Measurements from ENCODE around the gene ENTPD1. TPM values are rescaled to one million over a fixed set of nuclear protein-coding genes. Genes with fewer than 3 reads are reported as not detected.
"Not testable (repeated sequence)": the region's sequence is repeated elsewhere in the genome, so short reads cannot be mapped to it uniquely, and the experiment has no call there.

The ENTPD1 gene
- total RNA-seq, 2 donors from 2014 or later: 0.53 to 12.9 TPM

- H3K4me1 Mint-ChIP-seq (ENCODE audit: low read depth); H3K27ac Mint-ChIP-seq; DNase-seq; H3K27me3 Mint-ChIP-seq (ENCODE audit: low read depth); ATAC-seq (replicated peaks in 1 of 2); H3K9me3 Mint-ChIP-seq; H3K4me3 Mint-ChIP-seq: not testable (repeated sequence)
- peaks cover 11 to 30% of the 10 kb centered on the region in 2 donors for H3K36me3 Mint-ChIP-seq (ENCODE audit: insufficient read depth in 2 of 2)
Observed at GRCh38 chr10:95874783-95875182, 118.8 kb downstream of the ENTPD1 start.

- no peaks in the 10 kb centered on the region for H3K9me3 Mint-ChIP-seq
- H3K27ac Mint-ChIP-seq: no peak overlapping the region
- DNase-seq (no peak), ATAC-seq (replicated peaks in 1 of 2) (no peak)
- no peaks in the 10 kb centered on the region for H3K27me3 Mint-ChIP-seq (ENCODE audit: low read depth)
- peaks cover 11 to 27% of the 10 kb centered on the region in 2 donors for H3K36me3 Mint-ChIP-seq (ENCODE audit: insufficient read depth in 2 of 2)
- H3K4me1 Mint-ChIP-seq (ENCODE audit: low read depth): no peaks in the 10 kb centered on the region
- no peak overlapping the region for H3K4me3 Mint-ChIP-seq
Observed at GRCh38 chr10:95876756-95877155, 120.8 kb downstream of the ENTPD1 start.

GRCh38 chr10:95877881-95878280 is 121.9 kb downstream of the ENTPD1 start:
- Mint-ChIP-seq H3K27ac (no peak overlapping the region), H3K4me3 (no peak overlapping the region), H3K27me3 (ENCODE audit: low read depth) (no peaks in the 10 kb centered on the region), H3K36me3 (ENCODE audit: insufficient read depth in 2 of 2) (peaks cover 11 to 20% of the 10 kb centered on the region in 2 donors), H3K4me1 (ENCODE audit: low read depth) (no peaks in the 10 kb centered on the region), H3K9me3 (no peaks in the 10 kb centered on the region)
- no peak for DNase-seq
- ATAC-seq (replicated peaks in 1 of 2): no peak

GRCh38 chr10:95880704-95881103 is 124.7 kb downstream of the ENTPD1 start:
- no peaks in the 10 kb centered on the region for H3K9me3 Mint-ChIP-seq
- ATAC-seq (replicated peaks in 1 of 2): no peak
- no peaks in the 10 kb centered on the region for H3K27me3 Mint-ChIP-seq (ENCODE audit: low read depth)
- H3K4me3 Mint-ChIP-seq: no peak overlapping the region
- no peak for DNase-seq
- H3K36me3 Mint-ChIP-seq (ENCODE audit: insufficient read depth in 2 of 2): peaks cover 0 to 3% of the 10 kb centered on the region in 2 donors
- no peaks in the 10 kb centered on the region for H3K4me1 Mint-ChIP-seq (ENCODE audit: low read depth)
- H3K27ac Mint-ChIP-seq: no peak overlapping the region

GRCh38 chr10:95881316-95881715 is 125.4 kb downstream of the ENTPD1 start:
- Mint-ChIP-seq H3K4me1 (ENCODE audit: low read depth) (no peaks in the 10 kb centered on the region), H3K27ac (no peak overlapping the region), H3K9me3 (no peaks in the 10 kb centered on the region), H3K27me3 (ENCODE audit: low read depth) (no peaks in the 10 kb centered on the region), H3K36me3 (ENCODE audit: insufficient read depth in 2 of 2) (peaks cover 0 to under 1% of the 10 kb centered on the region in 2 donors), H3K4me3 (no peak overlapping the region)
- ATAC-seq (replicated peaks in 1 of 2) (no peak), DNase-seq (no peak)

- Mint-ChIP-seq H3K4me3 (no peak overlapping the region), H3K4me1 (ENCODE audit: low read depth) (peaks cover 7% of the 10 kb centered on the region), H3K27ac (no peak overlapping the region), H3K9me3 (no peaks in the 10 kb centered on the region), H3K36me3 (ENCODE audit: insufficient read depth in 2 of 2) (peaks cover 4 to 12% of the 10 kb centered on the region in 2 donors), H3K27me3 (ENCODE audit: low read depth) (no peaks in the 10 kb centered on the region)
- DNase-seq (no peak), ATAC-seq (replicated peaks in 1 of 2) (no peak)
Observed at GRCh38 chr10:95889830-95890229, 133.9 kb downstream of the ENTPD1 start.

GRCh38 chr10:95896071-95896850 is 140.3 kb downstream of the ENTPD1 start:
- Mint-ChIP-seq H3K36me3 (ENCODE audit: insufficient read depth in 2 of 2) (peaks cover 5 to 21% of the 10 kb centered on the region in 2 donors), H3K9me3 (no peaks in the 10 kb centered on the region), H3K27ac (no peak overlapping the region), H3K27me3 (ENCODE audit: low read depth) (no peaks in the 10 kb centered on the region), H3K4me1 (ENCODE audit: low read depth) (no peaks in the 10 kb centered on the region), H3K4me3 (no peak overlapping the region)
- DNase-seq (no peak), ATAC-seq (replicated peaks in 1 of 2) (no peak)

- peaks cover 18% of the 10 kb centered on the region for H3K4me1 Mint-ChIP-seq (ENCODE audit: low read depth)
- not testable (repeated sequence) for H3K27me3 Mint-ChIP-seq (ENCODE audit: low read depth); H3K36me3 Mint-ChIP-seq (ENCODE audit: insufficient read depth in 2 of 2); H3K9me3 Mint-ChIP-seq; ATAC-seq (replicated peaks in 1 of 2); H3K27ac Mint-ChIP-seq; DNase-seq
- H3K4me3 Mint-ChIP-seq: peak overlapping the region; percentile 21 to 39
Observed at GRCh38 chr10:95905897-95906580, 150.1 kb downstream of the ENTPD1 start.

- Mint-ChIP-seq H3K36me3 (ENCODE audit: insufficient read depth in 2 of 2) (peaks cover 7 to 8% of the 10 kb centered on the region in 2 donors), H3K27ac (peak overlapping the region; percentile 94), H3K27me3 (ENCODE audit: low read depth) (no peaks in the 10 kb centered on the region), H3K4me3 (peak overlapping the region; percentile 94 to 96), H3K4me1 (ENCODE audit: low read depth) (peaks cover 18% of the 10 kb centered on the region), H3K9me3 (no peaks in the 10 kb centered on the region)
- peak; percentile 55 to 62 for ATAC-seq (replicated peaks in 1 of 2)
- DNase-seq: peak; percentile 34 to 44
Observed at GRCh38 chr10:95906677-95907455, 150.9 kb downstream of the ENTPD1 start.

- DNase-seq: peak; percentile 74 to 75
- no peaks in the 10 kb centered on the region for H3K27me3 Mint-ChIP-seq (ENCODE audit: low read depth)
- H3K27ac Mint-ChIP-seq: peak within 1 kb of the TSS; percentile 94
- peaks cover 4 to 7% of the 10 kb centered on the region in 2 donors for H3K36me3 Mint-ChIP-seq (ENCODE audit: insufficient read depth in 2 of 2)
- no peaks in the 10 kb centered on the region for H3K9me3 Mint-ChIP-seq
- H3K4me1 Mint-ChIP-seq (ENCODE audit: low read depth): peaks cover 18% of the 10 kb centered on the region
- ATAC-seq (replicated peaks in 1 of 2): peak; percentile 92 to 96
- peak within 1 kb of the TSS; percentile 94 to 96 for H3K4me3 Mint-ChIP-seq
Observed at GRCh38 chr10:95907456-95908253, 151.7 kb downstream of the ENTPD1 start, which contains the start of gene CC2D2B. Gene CC2D2B (plus strand): TSS chr10:95907975. CDS start chr10:95911324, 3,349 bp downstream.

- Mint-ChIP-seq H3K27me3 (ENCODE audit: low read depth) (no peaks in the 10 kb centered on the region), H3K9me3 (no peaks in the 10 kb centered on the region), H3K4me3 (peak overlapping the region; percentile 94 to 96), H3K4me1 (ENCODE audit: low read depth) (peaks cover 18% of the 10 kb centered on the region), H3K27ac (no peak overlapping the region), H3K36me3 (ENCODE audit: insufficient read depth in 2 of 2) (peaks cover 1 to 2% of the 10 kb centered on the region in 2 donors)
- no peak for DNase-seq
- no peak for ATAC-seq (replicated peaks in 1 of 2)
Observed at GRCh38 chr10:95908450-95908849, 152.5 kb downstream of the ENTPD1 start.

GRCh38 chr10:95909561-95909960 is 153.6 kb downstream of the ENTPD1 start:
- DNase-seq (no peak), ATAC-seq (replicated peaks in 1 of 2) (no peak)
- Mint-ChIP-seq H3K27ac (no peak overlapping the region), H3K4me3 (no peak overlapping the region), H3K27me3 (ENCODE audit: low read depth) (no peaks in the 10 kb centered on the region), H3K36me3 (ENCODE audit: insufficient read depth in 2 of 2) (peaks cover 1 to 2% of the 10 kb centered on the region in 2 donors), H3K4me1 (ENCODE audit: low read depth) (peaks cover 18% of the 10 kb centered on the region), H3K9me3 (no peaks in the 10 kb centered on the region)
